HepG2 (cell line): ENCODE data around the gene ZFAND2A. TPM values are rescaled to one million over a fixed set of nuclear protein-coding genes. Genes with fewer than 3 reads are reported as not detected.

Experiments used
- CERS6 ChIP-seq: sonication (generic); formaldehyde crosslinking; IDR thresholded peaks from 2 replicates; pipeline ENCODE4 v1.5.0; 2020; ENCODE audit warnings: missing genetic modification reagents
- CHD2 ChIP-seq: IDR thresholded peaks from 2 replicates; pipeline ENCODE4 v1.6.1; 2011; ENCODE audit warnings: low read depth, low read length, improper control_type of control experiment
- E2F1 ChIP-seq: sonication (generic); formaldehyde crosslinking; IDR thresholded peaks from 2 replicates; pipeline ENCODE4 v1.5.0; 2020; ENCODE audit warnings: missing genetic modification reagents
- GTF3A ChIP-seq: sonication (generic); formaldehyde crosslinking; conservative IDR thresholded peaks from 2 replicates; pipeline ENCODE4 v1.4.0; 2020; ENCODE audit warnings: mild to moderate bottlenecking, missing genetic modification reagents
- JDP2 ChIP-seq: sonication (generic); formaldehyde crosslinking; IDR thresholded peaks from 2 replicates; pipeline ENCODE4 v1.8.1; 2022; ENCODE audit warnings: missing genetic modification reagents, borderline replicate concordance
- KAT8 ChIP-seq: IDR thresholded peaks from 2 replicates; pipeline ENCODE4 v1.6.1; 2016; ENCODE audit warnings: missing genetic modification reagents, missing compliant biosample characterization
- NCOA5 ChIP-seq: sonication (generic); formaldehyde crosslinking; IDR thresholded peaks from 2 replicates; pipeline ENCODE4 v1.4.0; 2020; ENCODE audit warnings: missing genetic modification reagents
- NCOR1 ChIP-seq: fragments of 200-600 bp; sonication (generic); IDR thresholded peaks from 2 replicates; pipeline ENCODE4 v1.7.0; 2017; ENCODE audit warnings: antibody characterized with exemption, low read length, borderline replicate concordance
- NKX3-1 ChIP-seq: sonication (generic); formaldehyde crosslinking; IDR thresholded peaks from 2 replicates; pipeline ENCODE4 v1.5.0; 2020; ENCODE audit warnings: missing genetic modification reagents
- POLR2AphosphoS5 ChIP-seq: IDR thresholded peaks from 2 replicates; pipeline ENCODE4 v1.6.1; 2012; ENCODE audit warnings: low read depth, low read length
- THAP7 ChIP-seq: sonication (generic); formaldehyde crosslinking; IDR thresholded peaks from 2 replicates; pipeline ENCODE4 v1.8.1; 2023; ENCODE audit warnings: mild to moderate bottlenecking, missing genetic modification reagents
- THRA ChIP-seq: sonication (generic); formaldehyde crosslinking; IDR thresholded peaks from 2 replicates; pipeline ENCODE4 v1.4.0; 2020; ENCODE audit warnings: missing genetic modification reagents, borderline replicate concordance
- ZNF121 ChIP-seq: sonication (generic); formaldehyde crosslinking; IDR thresholded peaks from 2 replicates; pipeline ENCODE4 v1.5.0; 2020; ENCODE audit warnings: mild to moderate bottlenecking, missing genetic modification reagents
- ZNF775 ChIP-seq: sonication (generic); formaldehyde crosslinking; IDR thresholded peaks from 2 replicates; pipeline ENCODE4 v1.4.0; 2020; ENCODE audit warnings: missing genetic modification reagents, mild to moderate bottlenecking, moderate library complexity, borderline replicate concordance
- ZNF839 ChIP-seq: sonication (generic); formaldehyde crosslinking; IDR thresholded peaks from 2 replicates; pipeline ENCODE4 v1.4.0; 2020; ENCODE audit warnings: missing genetic modification reagents, mild to moderate bottlenecking, borderline replicate concordance
- polyA plus RNA-seq, 8 experiments: library from polyadenylated mRNA; depleted of rRNA in 3 of 8; stranded (reverse) in 7 of 8; unstranded in 1 of 8; fragments of >200 nt; fragmentation: Illumina TruSeq in 4 of 8; extraction: Trizol in 4 of 8; gene quantifications; 2 replicates each; pipeline versions ENCODE4 v1.2.1 to v1.2.3, GENCODE V29; 2011 to 2016; ENCODE audit warnings: low read depth in 4 of 8, missing spikeins in 1 of 8, mixed read lengths in 1 of 8; ENCODE audit not compliant: insufficient read depth in 1 of 8
- total RNA-seq, 5 experiments: library from RNA; depleted of rRNA; stranded (reverse); fragments of >200 nt; fragmentation: Illumina TruSeq; extraction: Trizol; gene quantifications; 2 replicates each; pipeline ENCODE4 v1.2.3, GENCODE V29; 2016; ENCODE audit warnings: low read depth in 1 of 5
- TF ChIP-seq, protein P1 (sequence below): sonication (generic); formaldehyde crosslinking; IDR thresholded peaks from 2 replicates; pipeline ENCODE4 v1.4.0; 2020; ENCODE audit warnings: missing genetic modification reagents
- TF ChIP-seq, protein P2 (sequence below): IDR thresholded peaks from 2 replicates; pipeline ENCODE4 v1.6.1; 2016; ENCODE audit warnings: missing biosample characterization, missing genetic modification reagents, low read depth
- TF ChIP-seq, protein P3 (sequence below): sonication (generic); formaldehyde crosslinking; IDR thresholded peaks from 2 replicates; pipeline ENCODE4 v1.4.0; 2020; ENCODE audit warnings: missing genetic modification reagents

Gene ZFAND2A
- total and polyA plus RNA-seq, 2 of the 13 experiments (the other 11 are each of a cell fraction or from before 2014, with no cell fraction given) = 140 to 153 TPM

DNA sequence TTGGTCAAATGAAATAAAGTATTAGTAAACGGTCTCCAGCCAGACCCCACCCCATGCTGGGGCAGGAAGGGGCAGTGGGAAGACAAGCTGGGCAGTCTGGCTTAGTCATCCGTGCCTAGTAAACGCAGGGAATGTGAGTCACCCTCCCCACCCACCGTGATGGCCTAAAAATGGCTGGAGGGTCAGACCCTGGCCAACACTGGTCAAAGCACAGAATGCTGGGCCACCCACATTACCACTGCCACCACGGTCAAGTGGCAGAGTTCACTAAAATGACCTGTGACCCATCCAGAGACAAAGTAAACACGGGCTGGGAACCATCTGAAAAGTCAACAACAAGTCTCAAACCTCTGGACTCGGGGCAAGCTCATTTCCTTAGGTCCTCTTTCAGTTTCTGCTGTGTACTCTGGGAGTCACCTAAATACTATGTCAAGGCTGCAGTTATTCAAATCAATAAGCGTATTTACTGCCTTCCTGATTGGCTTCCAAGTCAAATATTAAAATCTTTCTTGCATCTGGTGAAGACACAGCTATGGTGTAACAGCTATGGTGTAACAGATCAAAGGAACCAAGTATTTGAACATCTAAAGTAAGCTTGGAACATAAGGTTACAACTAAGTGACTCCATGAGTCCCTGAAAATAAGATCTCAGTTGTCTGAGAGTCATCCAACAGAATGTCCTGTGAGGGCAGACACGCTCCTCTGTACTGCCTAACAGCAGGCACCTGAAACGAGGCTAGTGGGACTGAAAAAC lies 3.0 kb downstream of the ZFAND2A start (continued):
- TF ChIP-seq, protein P1, sequence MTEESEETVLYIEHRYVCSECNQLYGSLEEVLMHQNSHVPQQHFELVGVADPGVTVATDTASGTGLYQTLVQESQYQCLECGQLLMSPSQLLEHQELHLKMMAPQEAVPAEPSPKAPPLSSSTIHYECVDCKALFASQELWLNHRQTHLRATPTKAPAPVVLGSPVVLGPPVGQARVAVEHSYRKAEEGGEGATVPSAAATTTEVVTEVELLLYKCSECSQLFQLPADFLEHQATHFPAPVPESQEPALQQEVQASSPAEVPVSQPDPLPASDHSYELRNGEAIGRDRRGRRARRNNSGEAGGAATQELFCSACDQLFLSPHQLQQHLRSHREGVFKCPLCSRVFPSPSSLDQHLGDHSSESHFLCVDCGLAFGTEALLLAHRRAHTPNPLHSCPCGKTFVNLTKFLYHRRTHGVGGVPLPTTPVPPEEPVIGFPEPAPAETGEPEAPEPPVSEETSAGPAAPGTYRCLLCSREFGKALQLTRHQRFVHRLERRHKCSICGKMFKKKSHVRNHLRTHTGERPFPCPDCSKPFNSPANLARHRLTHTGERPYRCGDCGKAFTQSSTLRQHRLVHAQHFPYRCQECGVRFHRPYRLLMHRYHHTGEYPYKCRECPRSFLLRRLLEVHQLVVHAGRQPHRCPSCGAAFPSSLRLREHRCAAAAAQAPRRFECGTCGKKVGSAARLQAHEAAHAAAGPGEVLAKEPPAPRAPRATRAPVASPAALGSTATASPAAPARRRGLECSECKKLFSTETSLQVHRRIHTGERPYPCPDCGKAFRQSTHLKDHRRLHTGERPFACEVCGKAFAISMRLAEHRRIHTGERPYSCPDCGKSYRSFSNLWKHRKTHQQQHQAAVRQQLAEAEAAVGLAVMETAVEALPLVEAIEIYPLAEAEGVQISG = peak; percentile 86
- TF ChIP-seq ZNF839 (CRISPR knock-in tag) = no peak
- peak; percentile 93 for TF ChIP-seq POLR2AphosphoS5
- TF ChIP-seq CERS6 (CRISPR knock-in tag) = no peak
- peak; percentile 80; the same call in 1 of the 2 replicates for TF ChIP-seq E2F1 (CRISPR knock-in tag)
- TF ChIP-seq ZNF121 = peak; percentile 45; the same call in 1 of the 2 replicates
- TF ChIP-seq, protein P2, sequence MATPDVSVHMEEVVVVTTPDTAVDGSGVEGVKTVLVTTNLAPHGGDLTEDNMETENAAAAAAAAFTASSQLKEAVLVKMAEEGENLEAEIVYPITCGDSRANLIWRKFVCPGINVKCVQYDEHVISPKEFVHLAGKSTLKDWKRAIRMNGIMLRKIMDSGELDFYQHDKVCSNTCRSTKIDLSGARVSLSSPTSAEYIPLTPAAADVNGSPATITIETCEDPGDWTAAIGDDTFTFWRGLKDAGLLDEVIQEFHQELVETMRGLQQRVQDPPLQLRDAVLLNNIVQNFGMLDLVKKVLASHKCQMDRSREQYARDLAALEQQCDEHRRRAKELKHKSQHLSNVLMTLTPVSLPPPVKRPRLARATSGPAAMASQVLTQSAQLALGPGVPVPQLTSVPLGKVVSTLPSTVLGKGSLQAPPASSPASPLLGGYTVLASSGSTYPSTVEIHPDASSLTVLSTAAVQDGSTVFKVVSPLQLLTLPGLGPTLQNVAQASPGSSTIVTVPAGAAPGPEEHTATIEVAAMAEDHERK (CRISPR knock-in tag) = no peak
- no peak for TF ChIP-seq NCOA5 (CRISPR knock-in tag)
- peak; percentile 92 for TF ChIP-seq KAT8 (CRISPR knock-in tag)
- peak; percentile 93; the same call in 1 of the 2 replicates for TF ChIP-seq THRA (CRISPR knock-in tag)
- peak; percentile 99 for TF ChIP-seq NCOR1
- 0 out of 2 replicates have a peak, but pooled peaks have one; percentile 50 for TF ChIP-seq GTF3A (CRISPR knock-in tag)
- TF ChIP-seq CHD2 = no peak
- TF ChIP-seq, protein P3, sequence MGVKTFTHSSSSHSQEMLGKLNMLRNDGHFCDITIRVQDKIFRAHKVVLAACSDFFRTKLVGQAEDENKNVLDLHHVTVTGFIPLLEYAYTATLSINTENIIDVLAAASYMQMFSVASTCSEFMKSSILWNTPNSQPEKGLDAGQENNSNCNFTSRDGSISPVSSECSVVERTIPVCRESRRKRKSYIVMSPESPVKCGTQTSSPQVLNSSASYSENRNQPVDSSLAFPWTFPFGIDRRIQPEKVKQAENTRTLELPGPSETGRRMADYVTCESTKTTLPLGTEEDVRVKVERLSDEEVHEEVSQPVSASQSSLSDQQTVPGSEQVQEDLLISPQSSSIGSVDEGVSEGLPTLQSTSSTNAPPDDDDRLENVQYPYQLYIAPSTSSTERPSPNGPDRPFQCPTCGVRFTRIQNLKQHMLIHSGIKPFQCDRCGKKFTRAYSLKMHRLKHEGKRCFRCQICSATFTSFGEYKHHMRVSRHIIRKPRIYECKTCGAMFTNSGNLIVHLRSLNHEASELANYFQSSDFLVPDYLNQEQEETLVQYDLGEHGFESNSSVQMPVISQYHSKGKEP (CRISPR knock-in tag) = 0 out of 2 replicates have a peak, but pooled peaks have one; percentile 81
- no peak; the same call in 1 of the 2 replicates for TF ChIP-seq ZNF775
- peak; percentile 60; the same call in 1 of the 2 replicates for TF ChIP-seq THAP7
- TF ChIP-seq JDP2 (CRISPR knock-in tag) = peak; percentile 34; the same call in 1 of the 2 replicates
- peak; percentile 95 for TF ChIP-seq NKX3-1 (CRISPR knock-in tag)
